IMR-90 (cell line): ENCODE results near the gene TRPM3. TPM values are rescaled to one million over a fixed set of nuclear protein-coding genes. Genes with fewer than 3 reads are reported as not detected.

Experiments
- ATAC-seq: fragments of 200-7000 bp; cut with Tn5 transposase; 2 replicates; pipeline ENCODE4 v1.9.1; 2020; ENCODE audit warnings: low read depth, mild to moderate bottlenecking, moderate library complexity
- BruUV-seq: library from RNA; stranded (reverse); fragments of 400-500 nt; replicated peaks from 2 replicates; lab custom pipeline; 2021; lab: Mats Ljungman, UMichigan
- CTCF ChIA-PET: fragments of 300-600 bp; formaldehyde crosslinking; extraction: SDS; loops from one replicate; lab custom pipeline; 2021; ENCODE audit warnings: antibody characterized with exemption; lab: Yijun Ruan, JAX
- POLR2A ChIA-PET: fragments of 300-600 bp; sonication (Branson Sonifier 250); formaldehyde crosslinking; loops from one replicate; lab custom pipeline; 2022; ENCODE audit warnings: antibody characterized with exemption; ENCODE audit not compliant: unreplicated experiment; lab: Charles Lee
- DNase-seq: peaks from one replicate; pipeline ENCODE4 v3.0.0; 2013
- H2AFZ ChIP-seq: replicated peaks from 2 replicates; pipeline ENCODE3; 2013; ENCODE audit warnings: low read length, mild to moderate bottlenecking; ENCODE audit not compliant: poor library complexity
- H2AK5ac ChIP-seq: 2 replicates; pipeline ENCODE4 v1.6.1; 2013; ENCODE audit warnings: low read depth, low read length, inconsistent platforms
- H2AK9ac ChIP-seq: replicated peaks from 2 replicates; pipeline ENCODE3; 2013; ENCODE audit warnings: mild to moderate bottlenecking, low read depth, low read length, moderate library complexity; ENCODE audit not compliant: poor library complexity
- H2BK120ac ChIP-seq: 2 replicates; pipeline ENCODE4 v1.6.1; 2013; ENCODE audit warnings: low read depth, low read length, inconsistent platforms
- H2BK15ac ChIP-seq: 3 replicates; pipeline ENCODE4 v1.6.1; 2013; ENCODE audit warnings: low read depth, low read length, inconsistent platforms
- H2BK20ac ChIP-seq: 2 replicates; pipeline ENCODE4 v1.6.1; 2013; ENCODE audit warnings: low read depth, mild to moderate bottlenecking, inconsistent platforms, low read length, moderate library complexity
- H2BK5ac ChIP-seq: 2 replicates; pipeline ENCODE4 v1.6.1; 2013; ENCODE audit warnings: mild to moderate bottlenecking, low read depth, low read length, inconsistent platforms; ENCODE audit not compliant: poor library complexity, severe bottlenecking
- H3K14ac ChIP-seq: replicated peaks from 2 replicates; pipeline ENCODE4 v1.6.1; 2013; ENCODE audit warnings: low read depth, low read length, inconsistent platforms
- H3K18ac ChIP-seq: 2 replicates; pipeline ENCODE4 v1.6.1; 2013; ENCODE audit warnings: low read depth, low read length, control low read depth
- H3K23ac ChIP-seq: 2 replicates; pipeline ENCODE4 v1.6.1; 2013; ENCODE audit warnings: low read depth, low read length, inconsistent platforms
- H3K27ac ChIP-seq: 2 replicates; pipeline ENCODE4 v1.5.1; 2013; ENCODE audit warnings: mild to moderate bottlenecking, control low read depth, low read length; ENCODE audit not compliant: insufficient read depth
- H3K27me3 ChIP-seq: 2 replicates; pipeline ENCODE4 v1.6.1; 2013; ENCODE audit warnings: low read length; ENCODE audit not compliant: control insufficient read depth, insufficient read depth
- H3K36me3 ChIP-seq: 2 replicates; pipeline ENCODE4 v1.6.1; 2013; ENCODE audit warnings: low read length, mixed read lengths; ENCODE audit not compliant: control insufficient read depth, insufficient read depth
- H3K4ac ChIP-seq: 2 replicates; pipeline ENCODE4 v1.6.1; 2013; ENCODE audit warnings: low read depth, low read length, inconsistent platforms
- H3K4me1 ChIP-seq: 2 replicates; pipeline ENCODE4 v1.6.1; 2013; ENCODE audit warnings: low read length, mixed read lengths; ENCODE audit not compliant: control insufficient read depth, insufficient read depth
- H3K4me2 ChIP-seq: 2 replicates; pipeline ENCODE4 v1.6.1; 2013; ENCODE audit warnings: low read depth, mild to moderate bottlenecking, control low read depth, low read length, moderate library complexity
- H3K4me3 ChIP-seq: 2 replicates; pipeline ENCODE4 v1.5.1; 2013; ENCODE audit warnings: low read depth, mild to moderate bottlenecking, control low read depth, low read length, moderate library complexity; ENCODE audit not compliant: insufficient read depth
- H3K56ac ChIP-seq: 2 replicates; pipeline ENCODE4 v1.6.1; 2013; ENCODE audit warnings: low read length, inconsistent platforms; ENCODE audit not compliant: insufficient read depth; ENCODE audit errors: extremely low read depth
- H3K79me1 ChIP-seq, 2 experiments: 2 replicates each; pipeline ENCODE4 v1.6.1; 2013; ENCODE audit warnings: low read length in 2 of 2, inconsistent platforms in 1 of 2, low read depth in 1 of 2
- H3K9ac ChIP-seq: 2 replicates; pipeline ENCODE4 v1.6.1; 2013; ENCODE audit warnings: low read depth, low read length, control low read depth
- H3K9me1 ChIP-seq: 2 replicates; pipeline ENCODE4 v1.6.1; 2013; ENCODE audit warnings: low read length, inconsistent platforms; ENCODE audit not compliant: insufficient read depth
- H3K9me3 ChIP-seq: 2 replicates; pipeline ENCODE4 v1.6.1; 2013; ENCODE audit warnings: low read length; ENCODE audit not compliant: control insufficient read depth, insufficient read depth
- H4K20me1 ChIP-seq: 2 replicates; pipeline ENCODE4 v1.6.1; 2013; ENCODE audit warnings: low read length, inconsistent platforms; ENCODE audit not compliant: insufficient read depth
- H4K5ac ChIP-seq: 2 replicates; pipeline ENCODE4 v1.6.1; 2013; ENCODE audit warnings: mild to moderate bottlenecking, low read depth, low read length, control low read depth
- H4K8ac ChIP-seq, 2 experiments: 2 replicates each; pipeline ENCODE4 v1.6.1; 2013; ENCODE audit warnings: low read depth in 2 of 2, low read length in 2 of 2, control low read depth in 1 of 2, inconsistent platforms in 1 of 2
- H4K91ac ChIP-seq: 2 replicates; pipeline ENCODE4 v1.6.1; 2013; ENCODE audit warnings: low read depth, low read length, inconsistent platforms; ENCODE audit not compliant: insufficient read depth
- BHLHE40 ChIP-seq: fragments of 150-350 bp; IDR thresholded peaks from 2 replicates; pipeline ENCODE4 v1.6.1; 2016; ENCODE audit warnings: mild to moderate bottlenecking, low read depth, low read length
- CHD1 ChIP-seq: IDR thresholded peaks from 2 replicates; pipeline ENCODE4 v1.6.1; 2012; ENCODE audit warnings: low read depth, low read length, improper control_type of control experiment
- CTCF ChIP-seq: conservative IDR thresholded peaks from 2 replicates; pipeline ENCODE4 v1.5.1; 2012; ENCODE audit warnings: mild to moderate bottlenecking, low read depth, low read length, improper control_type of control experiment
- RCOR1 ChIP-seq: IDR thresholded peaks from 2 replicates; pipeline ENCODE4 v1.6.1; 2012; ENCODE audit warnings: mild to moderate bottlenecking, low read length, improper control_type of control experiment; ENCODE audit not compliant: insufficient replicate concordance
- RFX5 ChIP-seq: IDR thresholded peaks from 2 replicates; pipeline ENCODE4 v1.8.0; 2012; ENCODE audit warnings: low read depth, mild to moderate bottlenecking, low read length, moderate library complexity
- WGBS, 2 experiments: methylation state at CpG; one replicate each; pipeline versions ENCODE4 v1.1.5 to v1.1.7; 2013; ENCODE audit warnings: missing lambda C conversion rate in 2 of 2; ENCODE audit not compliant: insufficient read length in 1 of 2; ENCODE audit errors: extremely low coverage in 2 of 2; 5-methylcytosine and 5-hydroxymethylcytosine counted together
- dilution Hi-C: fragments of 300-500 bp; cut with HindIII; formaldehyde crosslinking; loops from one replicate; pipeline ENCODE4 v1.14.3; 2018; ENCODE audit warnings: low sequenced_read_pairs; ENCODE audit not compliant: unreplicated experiment
- in situ Hi-C: fragments of 300-500 bp; cut with MboI; formaldehyde crosslinking; loops from 3 replicates; pipeline ENCODE4 v1.14.3; 2019; ENCODE audit warnings: low sequenced_read_pairs, inconsistent platforms, mixed read lengths
- intact Hi-C: fragments of 100-400 bp; cut with micrococcal nuclease; formaldehyde crosslinking; loops from 2 replicates; pipeline ENCODE4 v1.10.0; 2022
- polyA plus RNA-seq, 3 experiments: library from polyadenylated mRNA; depleted of rRNA; stranded (reverse); fragments of >200 nt; gene quantifications; 2 replicates each; pipeline ENCODE4 v1.2.3, GENCODE V29; 2012; ENCODE audit warnings: low replicate concordance in 1 of 3
- total RNA-seq: library from RNA; depleted of rRNA; stranded (reverse); fragments of >200 nt; gene quantifications from 2 replicates; pipeline ENCODE4 v1.2.3, GENCODE V29; 2012
- TF ChIP-seq, protein P1 (sequence below): fragments of 150-350 bp; IDR thresholded peaks from 2 replicates; pipeline ENCODE4 v1.6.1; 2017; ENCODE audit warnings: mild to moderate bottlenecking, antibody characterized with exemption, low read length, low read depth

Gene TRPM3
- total and polyA plus RNA-seq, 2 of the 4 experiments (the other 2 are of a cell fraction), result not detected

DNA sequence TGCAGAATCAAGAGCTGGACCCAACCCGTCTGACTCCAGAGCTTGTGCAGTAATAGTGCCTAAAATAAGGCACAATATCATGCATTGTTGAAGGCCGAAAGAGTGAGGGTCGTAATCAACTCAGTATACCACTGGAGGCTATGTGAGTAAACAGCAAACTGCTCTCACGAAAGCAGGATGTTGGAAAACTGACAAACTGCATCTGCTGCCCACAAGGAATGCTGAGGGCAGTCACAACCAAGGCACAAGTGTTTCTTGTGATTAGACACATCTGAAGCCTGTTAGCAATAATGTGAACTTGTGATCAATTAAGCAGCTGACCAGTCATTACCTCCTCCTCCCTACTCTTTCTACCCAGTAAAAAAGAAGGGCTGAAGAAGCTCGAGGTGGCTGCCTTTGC lies 48.8 kb downstream of the TRPM3 start:
- TF ChIP-seq CTCF (no peak), RFX5 (no peak), RCOR1 (no peak), BHLHE40 (no peak), CHD1 (no peak)
- TF ChIP-seq, protein P1, sequence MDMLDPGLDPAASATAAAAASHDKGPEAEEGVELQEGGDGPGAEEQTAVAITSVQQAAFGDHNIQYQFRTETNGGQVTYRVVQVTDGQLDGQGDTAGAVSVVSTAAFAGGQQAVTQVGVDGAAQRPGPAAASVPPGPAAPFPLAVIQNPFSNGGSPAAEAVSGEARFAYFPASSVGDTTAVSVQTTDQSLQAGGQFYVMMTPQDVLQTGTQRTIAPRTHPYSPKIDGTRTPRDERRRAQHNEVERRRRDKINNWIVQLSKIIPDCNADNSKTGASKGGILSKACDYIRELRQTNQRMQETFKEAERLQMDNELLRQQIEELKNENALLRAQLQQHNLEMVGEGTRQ, result no peak
- Histone ChIP-seq H3K27ac (no peak overlapping the region), H3K56ac (no peak overlapping the region), H2BK5ac (no peak overlapping the region), H2AFZ (no peak overlapping the region), H2AK5ac (no peak overlapping the region), H2BK120ac (no peak overlapping the region), H3K23ac (no peak overlapping the region), H4K20me1 (no peaks in the 10 kb centered on the region), H2BK15ac (no peak overlapping the region), H3K9me1 (no peaks in the 10 kb centered on the region), H3K4me1 (no peaks in the 10 kb centered on the region), H2BK20ac (no peak overlapping the region), H3K4me3 (no peak overlapping the region), H3K79me1 (no peaks in the 10 kb centered on the region), H4K5ac (no peak overlapping the region), H4K91ac (no peak overlapping the region), H3K4me2 (no peak overlapping the region), H2AK9ac (no peak overlapping the region), H3K9me3 (no peaks in the 10 kb centered on the region), H3K27me3 (no peaks in the 10 kb centered on the region), H3K9ac (no peak overlapping the region), H3K36me3 (no peaks in the 10 kb centered on the region), H4K8ac (no peak overlapping the region), H3K14ac (no peak overlapping the region), H3K4ac (no peak overlapping the region), H3K18ac (no peak overlapping the region)
- intact Hi-C loops (no loop called here), dilution Hi-C loops (no loop called here), in situ Hi-C loops (no loop called here)
- DNase-seq (no peak), ATAC-seq (no peak)
- no TSS peak for BruUV-seq
- ChIA-PET CTCF (no interaction called here), POLR2A (no interaction called here)
- WGBS, 2 experiments, result no CpG with 5 or more reads among the region's 5 CpGs
